ENCODE data around the gene FAM193A.

Gene FAM193A

GRCh38 chr4:2689114-2689513, 152.7 kb downstream of the FAM193A start:
- Histone ChIP-seq H3K36me3 (ENCODE audit: low read depth) (peaks cover 68% of the 10 kb centered on the region), H3K9me3 (ENCODE audit: severe bottlenecking) (no peaks in the 10 kb centered on the region), H3K4me1 (ENCODE audit: insufficient read depth, poor library complexity, severe bottlenecking) (no peaks in the 10 kb centered on the region), H3K27me3 (ENCODE audit: insufficient read depth, poor library complexity, severe bottlenecking) (no peaks in the 10 kb centered on the region), H3K4me3 (ENCODE audit: severe bottlenecking) (no peak overlapping the region), H3K27ac (ENCODE audit: poor library complexity, severe bottlenecking) (no peak overlapping the region)
- ATAC-seq (ENCODE audit: low read depth) (no peak), DNase-seq (ENCODE audit: low spot score) (no peak)
- TF ChIP-seq CTCF (IDR thresholded peaks at IDR 0.05; ENCODE audit: poor library complexity, severe bottlenecking) = no peak

GRCh38 chr4:2689825-2690700, 153.6 kb downstream of the FAM193A start:
- Histone ChIP-seq H3K4me1 (ENCODE audit: insufficient read depth, poor library complexity, severe bottlenecking) (no peaks in the 10 kb centered on the region), H3K27ac (ENCODE audit: poor library complexity, severe bottlenecking) (no peak overlapping the region), H3K36me3 (ENCODE audit: low read depth) (peaks cover 68% of the 10 kb centered on the region), H3K4me3 (ENCODE audit: severe bottlenecking) (no peak overlapping the region), H3K9me3 (ENCODE audit: severe bottlenecking) (no peaks in the 10 kb centered on the region), H3K27me3 (ENCODE audit: insufficient read depth, poor library complexity, severe bottlenecking) (no peaks in the 10 kb centered on the region)
- DNase-seq (ENCODE audit: low spot score) (no peak), ATAC-seq (ENCODE audit: low read depth) (no peak)
- TF ChIP-seq CTCF (IDR thresholded peaks at IDR 0.05; ENCODE audit: poor library complexity, severe bottlenecking) = no peak

- no peak overlapping the region for H3K27ac ChIP-seq (ENCODE audit: poor library complexity, severe bottlenecking)
- ATAC-seq (ENCODE audit: low read depth) = no peak
- H3K4me1 ChIP-seq (ENCODE audit: insufficient read depth, poor library complexity, severe bottlenecking) = no peaks in the 10 kb centered on the region
- TF ChIP-seq CTCF (IDR thresholded peaks at IDR 0.05; ENCODE audit: poor library complexity, severe bottlenecking) = no peak
- no peaks in the 10 kb centered on the region for H3K9me3 ChIP-seq (ENCODE audit: severe bottlenecking)
- peaks cover 70% of the 10 kb centered on the region for H3K36me3 ChIP-seq (ENCODE audit: low read depth)
- H3K27me3 ChIP-seq (ENCODE audit: insufficient read depth, poor library complexity, severe bottlenecking) = no peaks in the 10 kb centered on the region
- no peak overlapping the region for H3K4me3 ChIP-seq (ENCODE audit: severe bottlenecking)
- no peak for DNase-seq (ENCODE audit: low spot score)
Observed at GRCh38 chr4:2691313-2691712, 154.9 kb downstream of the FAM193A start.

GRCh38 chr4:2691952-2692435, 155.5 kb downstream of the FAM193A start:
- TF ChIP-seq CTCF (IDR thresholded peaks at IDR 0.05; ENCODE audit: poor library complexity, severe bottlenecking) = no peak
- H3K36me3 ChIP-seq (ENCODE audit: low read depth) = peaks cover 71% of the 10 kb centered on the region
- no peaks in the 10 kb centered on the region for H3K4me1 ChIP-seq (ENCODE audit: insufficient read depth, poor library complexity, severe bottlenecking)
- no peak for DNase-seq (ENCODE audit: low spot score)
- ATAC-seq (ENCODE audit: low read depth) = no peak
- no peak overlapping the region for H3K4me3 ChIP-seq (ENCODE audit: severe bottlenecking)
- no peaks in the 10 kb centered on the region for H3K9me3 ChIP-seq (ENCODE audit: severe bottlenecking)
- no peaks in the 10 kb centered on the region for H3K27me3 ChIP-seq (ENCODE audit: insufficient read depth, poor library complexity, severe bottlenecking)
- no peak overlapping the region for H3K27ac ChIP-seq (ENCODE audit: poor library complexity, severe bottlenecking)

- no peak for TF ChIP-seq CTCF (IDR thresholded peaks at IDR 0.05; ENCODE audit: poor library complexity, severe bottlenecking)
- no peaks in the 10 kb centered on the region for H3K4me1 ChIP-seq (ENCODE audit: insufficient read depth, poor library complexity, severe bottlenecking)
- peaks cover 89% of the 10 kb centered on the region for H3K36me3 ChIP-seq (ENCODE audit: low read depth)
- H3K27ac ChIP-seq (ENCODE audit: poor library complexity, severe bottlenecking) = no peak overlapping the region
- no peaks in the 10 kb centered on the region for H3K9me3 ChIP-seq (ENCODE audit: severe bottlenecking)
- ATAC-seq (ENCODE audit: low read depth) (no peak), DNase-seq (ENCODE audit: low spot score) (no peak)
- no peaks in the 10 kb centered on the region for H3K27me3 ChIP-seq (ENCODE audit: insufficient read depth, poor library complexity, severe bottlenecking)
- H3K4me3 ChIP-seq (ENCODE audit: severe bottlenecking) = no peak overlapping the region
Observed at GRCh38 chr4:2694691-2695090, 158.2 kb downstream of the FAM193A start.
